GM21367 (cell line): ENCODE data around the gene ARID1A.

ENCODE experiments used
- ATAC-seq: cut with Tn5 transposase; IDR thresholded peaks from one replicate; pipeline ENCODE4 v1.9.1; 2021; ENCODE audit not compliant: unreplicated experiment

The ARID1A gene

GRCh38 chr1:26758358-26758757 lies 62.5 kb downstream of the ARID1A start:
- ATAC-seq, result no peak

- ATAC-seq, result no peak
These were observed 63.7 kb downstream of the ARID1A start for GRCh38 chr1:26759531-26759930.

- no peak for ATAC-seq
These were observed 65.4 kb downstream of the ARID1A start for GRCh38 chr1:26761217-26761616.

GRCh38 chr1:26767714-26768113 lies 71.9 kb downstream of the ARID1A start:
- no peak for ATAC-seq

GRCh38 chr1:26768755-26769154 lies 72.9 kb downstream of the ARID1A start:
- ATAC-seq, result no peak

GRCh38 chr1:26771285-26771642 lies 75.4 kb downstream of the ARID1A start:
- ATAC-seq, result no peak

GRCh38 chr1:26771643-26772321 lies 76.0 kb downstream of the ARID1A start:
- no peak for ATAC-seq

GRCh38 chr1:26772687-26773086 lies 76.9 kb downstream of the ARID1A start:
- no peak for ATAC-seq

- ATAC-seq, result no peak
These were observed 78.6 kb downstream of the ARID1A start for GRCh38 chr1:26774462-26774861.

GRCh38 chr1:26775666-26776065 lies 79.9 kb downstream of the ARID1A start:
- ATAC-seq, result no peak

GRCh38 chr1:26779098-26779668 lies 83.4 kb downstream of the ARID1A start:
- no peak for ATAC-seq

- no peak for ATAC-seq
These were observed 84.6 kb downstream of the ARID1A start for GRCh38 chr1:26780344-26780957.

GRCh38 chr1:26781206-26781825 lies 85.5 kb downstream of the ARID1A start:
- no peak for ATAC-seq

- ATAC-seq, result no peak
These were observed 86.9 kb downstream of the ARID1A start for GRCh38 chr1:26782521-26783212.

GRCh38 chr1:26783646-26784022 lies 87.8 kb downstream of the ARID1A start:
- no peak for ATAC-seq

- no peak for ATAC-seq
These were observed 88.4 kb downstream of the ARID1A start for GRCh38 chr1:26784023-26784871.

- no peak for ATAC-seq
These were observed 89.1 kb downstream of the ARID1A start for GRCh38 chr1:26784886-26785285.

- no peak for ATAC-seq
These were observed 90.0 kb downstream of the ARID1A start for GRCh38 chr1:26785611-26786436.

- ATAC-seq, result no peak
These were observed 90.9 kb downstream of the ARID1A start for GRCh38 chr1:26786437-26787380.
